K562 (cell line): ENCODE data around the gene SLC29A3. TPM values are rescaled to one million over a fixed set of nuclear protein-coding genes. Genes with fewer than 3 reads are reported as not detected.

ENCODE experiments used
- ATF1 ChIP-seq, 2 experiments: fragments of 450-650 bp in 1 of 2; IDR thresholded peaks; 2 replicates each; pipeline ENCODE4 v1.6.1; 2016; ENCODE audit warnings: missing compliant biosample characterization in 1 of 2, missing genetic modification characterization in 1 of 2
- ATF7 ChIP-seq: fragments of 450-650 bp; IDR thresholded peaks from 2 replicates; pipeline ENCODE4 v1.7.1; 2014; ENCODE audit warnings: mild to moderate bottlenecking, moderate library complexity
- CEBPB ChIP-seq: fragments of 450-650 bp; IDR thresholded peaks from 2 replicates; pipeline ENCODE4 v1.6.1; 2016; ENCODE audit warnings: missing genetic modification characterization, missing compliant biosample characterization
- ELF2 ChIP-seq: fragments of 250-450 bp; sonication (Bioruptor Pico); IDR thresholded peaks from 2 replicates; pipeline ENCODE4 v1.5.0; 2021; ENCODE audit warnings: mild to moderate bottlenecking
- FOXK2 ChIP-seq, 2 experiments: fragments of 450-650 bp; IDR thresholded peaks in 1 of 2; conservative IDR thresholded peaks in 1 of 2; 2 replicates each; pipeline ENCODE4 v1.6.1; 2016; ENCODE audit warnings: low read depth in 2 of 2, mild to moderate bottlenecking in 1 of 2
- HCFC1 ChIP-seq: IDR thresholded peaks from 2 replicates; pipeline ENCODE4 v1.6.1; 2012; ENCODE audit warnings: low read depth, low read length, improper control_type of control experiment
- ILF3 ChIP-seq: fragments of 450-650 bp; IDR thresholded peaks from 2 replicates; pipeline ENCODE4 v1.6.1; 2018; ENCODE audit warnings: antibody characterized with exemption, mild to moderate bottlenecking, moderate library complexity, borderline replicate concordance
- IRF2 ChIP-seq: sonication (generic); formaldehyde crosslinking; IDR thresholded peaks from 2 replicates; pipeline ENCODE4 v1.8.1; 2022; ENCODE audit warnings: mild to moderate bottlenecking, missing genetic modification reagents
- MBD2 ChIP-seq: sonication (generic); IDR thresholded peaks from 2 replicates; pipeline ENCODE4 v1.6.1; 2016; ENCODE audit warnings: low read depth, borderline replicate concordance
- NR1H2 ChIP-seq: sonication (generic); formaldehyde crosslinking; IDR thresholded peaks from 2 replicates; pipeline ENCODE4 v1.4.0; 2020; ENCODE audit warnings: mild to moderate bottlenecking, missing genetic modification reagents
- PHF20 ChIP-seq: fragments of 450-650 bp; IDR thresholded peaks from 2 replicates; pipeline ENCODE4 v1.6.1; 2018; ENCODE audit not compliant: partially characterized antibody
- RBBP5 ChIP-seq: fragments of 200-600 bp; sonication (generic); IDR thresholded peaks from 2 replicates; pipeline ENCODE4 v1.6.1; 2012; ENCODE audit warnings: borderline replicate concordance, mild to moderate bottlenecking, low read length, control low read depth, inconsistent platforms; ENCODE audit not compliant: insufficient read depth, poor library complexity, severe bottlenecking
- STAT5B ChIP-seq: fragments of 250-450 bp; sonication (Bioruptor Pico); IDR thresholded peaks from 2 replicates; pipeline ENCODE4 v1.8.0; 2021; ENCODE audit warnings: mild to moderate bottlenecking, inconsistent platforms
- ZBED1 ChIP-seq: IDR thresholded peaks from 2 replicates; pipeline ENCODE4 v1.6.1; 2014
- ZNF445 ChIP-seq: fragments of 250-450 bp; sonication (Bioruptor Pico); IDR thresholded peaks from 2 replicates; pipeline ENCODE4 v1.4.0; 2020; ENCODE audit warnings: low read depth, mild to moderate bottlenecking, moderate library complexity
- polyA plus RNA-seq, 8 experiments: library from polyadenylated mRNA; depleted of rRNA in 4 of 8; stranded (reverse) in 5 of 8; unstranded in 3 of 8; fragments of >200 nt; fragmentation: Nextera tagmentation in 2 of 8; fragmentation: Illumina TruSeq in 1 of 8; extraction: Ambion mirVana in 2 of 8; extraction: Trizol in 1 of 8; gene quantifications; 2 replicates each; pipeline versions ENCODE4 v1.2.1 to v1.2.3, GENCODE V29; 2011 to 2014; ENCODE audit warnings: inconsistent platforms in 1 of 8, missing spikeins in 1 of 8
- total RNA-seq, 7 experiments: library from RNA; depleted of rRNA in 6 of 7; stranded (reverse); fragments of >200 nt in 6 of 7; fragmentation: Illumina TruSeq in 2 of 7; extraction: Trizol in 2 of 7; gene quantifications; 2 replicates each; pipeline versions ENCODE4 v1.2.1 to v1.2.3, GENCODE V29; 2011 to 2021; ENCODE audit warnings: low replicate concordance in 1 of 7
- TF ChIP-seq, protein P1 (sequence below): sonication (generic); formaldehyde crosslinking; IDR thresholded peaks from 2 replicates; pipeline ENCODE4 v1.5.0; 2020; ENCODE audit warnings: missing genetic modification reagents
- TF ChIP-seq, protein P2 (sequence below), 2 experiments: fragments of 200-800 bp in 1 of 2; sonication (Bioruptor generic) in 1 of 2; sonication (generic) in 1 of 2; formaldehyde crosslinking in 1 of 2; IDR thresholded peaks in 1 of 2; conservative IDR thresholded peaks in 1 of 2; 2 replicates each; pipeline versions ENCODE4 v1.5.0 to v1.6.1; 2016 to 2020; ENCODE audit warnings: missing compliant biosample characterization in 1 of 2, missing genetic modification characterization in 1 of 2, missing genetic modification reagents in 1 of 2
- TF ChIP-seq, protein P3 (sequence below): fragments of 450-650 bp; IDR thresholded peaks from 2 replicates; pipeline ENCODE4 v1.6.1; 2018; ENCODE audit not compliant: partially characterized antibody
- TF ChIP-seq, protein P4 (sequence below), 2 experiments: fragments of 450-650 bp in 1 of 2; sonication (generic) in 1 of 2; formaldehyde crosslinking in 1 of 2; IDR thresholded peaks in 1 of 2; conservative IDR thresholded peaks in 1 of 2; 2 replicates each; pipeline versions ENCODE4 v1.6.1 to v1.8.1; 2016 to 2023; ENCODE audit warnings: mild to moderate bottlenecking in 2 of 2, moderate library complexity in 2 of 2, inconsistent platforms in 1 of 2, missing genetic modification reagents in 1 of 2

SLC29A3 gene
- total and polyA plus RNA-seq, 9 of the 15 experiments (the other 6 are each of a cell fraction or from before 2014, with no cell fraction given), result 2.1 to 10.7 (median 4.6) TPM

DNA sequence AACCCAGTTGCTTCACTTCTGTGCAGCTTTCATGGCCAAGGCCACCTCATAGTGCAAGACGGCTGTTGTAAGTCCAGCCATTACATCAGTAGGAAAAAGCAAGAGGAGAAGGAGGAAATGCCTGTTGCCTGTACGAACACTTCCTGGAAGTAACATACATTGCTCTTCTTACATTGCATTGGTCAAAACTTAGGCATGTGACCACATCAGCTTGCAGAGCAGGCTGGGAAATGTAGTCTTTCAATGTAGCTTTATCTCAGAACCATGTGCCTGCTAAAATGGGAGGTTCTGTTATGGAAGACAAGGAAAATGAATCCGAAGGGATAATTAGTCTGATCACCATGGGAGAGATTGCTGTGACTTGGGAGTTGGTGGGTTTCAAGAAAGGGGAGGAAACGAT lies 4.3 kb downstream of the SLC29A3 start (continued):
- TF ChIP-seq, protein P1, sequence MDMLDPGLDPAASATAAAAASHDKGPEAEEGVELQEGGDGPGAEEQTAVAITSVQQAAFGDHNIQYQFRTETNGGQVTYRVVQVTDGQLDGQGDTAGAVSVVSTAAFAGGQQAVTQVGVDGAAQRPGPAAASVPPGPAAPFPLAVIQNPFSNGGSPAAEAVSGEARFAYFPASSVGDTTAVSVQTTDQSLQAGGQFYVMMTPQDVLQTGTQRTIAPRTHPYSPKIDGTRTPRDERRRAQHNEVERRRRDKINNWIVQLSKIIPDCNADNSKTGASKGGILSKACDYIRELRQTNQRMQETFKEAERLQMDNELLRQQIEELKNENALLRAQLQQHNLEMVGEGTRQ (CRISPR knock-in tag), result peak; percentile 99
- TF ChIP-seq ATF7 (peak; percentile 45; the same call in 1 of the 2 replicates), MBD2 (peak; percentile 43; the same call in 1 of the 2 replicates), ILF3 (no peak), NR1H2 (no peak), ZBED1 (no peak), RBBP5 (no peak), IRF2 (CRISPR knock-in tag) (no peak), HCFC1 (peak; percentile 95), ELF2 (peak; percentile 68; the same call in 1 of the 2 replicates), ZNF445 (CRISPR knock-in tag) (no peak), STAT5B (no peak), ATF1 (CRISPR knock-in tag; IDR thresholded peaks at IDR 0.05) (no peak), ATF1 (tag; IDR thresholded peaks at IDR 0.05) (peak; percentile 50), PHF20 (peak; percentile 74), CEBPB (tag) (0 out of 2 replicates have a peak, but pooled peaks have one; percentile 49), FOXK2 (conservative IDR thresholded peaks at IDR 0.05 in 1 of 2, IDR thresholded peaks at IDR 0.05 in 1 of 2; ENCODE audit: low read depth in 2 of 2) (peak in 1 of 2 experiments; percentile 61; a peak in 2 of 4 replicates)
- TF ChIP-seq, protein P2, sequence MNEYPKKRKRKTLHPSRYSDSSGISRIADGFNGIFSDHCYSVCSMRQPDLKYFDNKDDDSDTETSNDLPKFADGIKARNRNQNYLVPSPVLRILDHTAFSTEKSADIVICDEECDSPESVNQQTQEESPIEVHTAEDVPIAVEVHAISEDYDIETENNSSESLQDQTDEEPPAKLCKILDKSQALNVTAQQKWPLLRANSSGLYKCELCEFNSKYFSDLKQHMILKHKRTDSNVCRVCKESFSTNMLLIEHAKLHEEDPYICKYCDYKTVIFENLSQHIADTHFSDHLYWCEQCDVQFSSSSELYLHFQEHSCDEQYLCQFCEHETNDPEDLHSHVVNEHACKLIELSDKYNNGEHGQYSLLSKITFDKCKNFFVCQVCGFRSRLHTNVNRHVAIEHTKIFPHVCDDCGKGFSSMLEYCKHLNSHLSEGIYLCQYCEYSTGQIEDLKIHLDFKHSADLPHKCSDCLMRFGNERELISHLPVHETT (CRISPR knock-in tag; conservative IDR thresholded peaks at IDR 0.05 in 1 of 2, IDR thresholded peaks at IDR 0.05 in 1 of 2), result no peak
- TF ChIP-seq, protein P3, sequence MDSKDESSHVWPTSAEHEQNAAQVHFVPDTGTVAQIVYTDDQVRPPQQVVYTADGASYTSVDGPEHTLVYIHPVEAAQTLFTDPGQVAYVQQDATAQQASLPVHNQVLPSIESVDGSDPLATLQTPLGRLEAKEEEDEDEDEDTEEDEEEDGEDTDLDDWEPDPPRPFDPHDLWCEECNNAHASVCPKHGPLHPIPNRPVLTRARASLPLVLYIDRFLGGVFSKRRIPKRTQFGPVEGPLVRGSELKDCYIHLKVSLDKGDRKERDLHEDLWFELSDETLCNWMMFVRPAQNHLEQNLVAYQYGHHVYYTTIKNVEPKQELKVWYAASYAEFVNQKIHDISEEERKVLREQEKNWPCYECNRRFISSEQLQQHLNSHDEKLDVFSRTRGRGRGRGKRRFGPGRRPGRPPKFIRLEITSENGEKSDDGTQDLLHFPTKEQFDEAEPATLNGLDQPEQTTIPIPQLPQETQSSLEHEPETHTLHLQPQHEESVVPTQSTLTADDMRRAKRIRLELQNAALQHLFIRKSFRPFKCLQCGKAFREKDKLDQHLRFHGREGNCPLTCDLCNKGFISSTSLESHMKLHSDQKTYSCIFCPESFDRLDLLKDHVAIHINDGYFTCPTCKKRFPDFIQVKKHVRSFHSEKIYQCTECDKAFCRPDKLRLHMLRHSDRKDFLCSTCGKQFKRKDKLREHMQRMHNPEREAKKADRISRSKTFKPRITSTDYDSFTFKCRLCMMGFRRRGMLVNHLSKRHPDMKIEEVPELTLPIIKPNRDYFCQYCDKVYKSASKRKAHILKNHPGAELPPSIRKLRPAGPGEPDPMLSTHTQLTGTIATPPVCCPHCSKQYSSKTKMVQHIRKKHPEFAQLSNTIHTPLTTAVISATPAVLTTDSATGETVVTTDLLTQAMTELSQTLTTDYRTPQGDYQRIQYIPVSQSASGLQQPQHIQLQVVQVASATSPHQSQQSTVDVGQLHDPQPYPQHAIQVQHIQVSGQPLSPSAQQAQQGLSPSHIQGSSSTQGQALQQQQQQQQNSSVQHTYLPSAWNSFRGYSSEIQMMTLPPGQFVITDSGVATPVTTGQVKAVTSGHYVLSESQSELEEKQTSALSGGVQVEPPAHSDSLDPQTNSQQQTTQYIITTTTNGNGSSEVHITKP, result no peak
- TF ChIP-seq, protein P4, sequence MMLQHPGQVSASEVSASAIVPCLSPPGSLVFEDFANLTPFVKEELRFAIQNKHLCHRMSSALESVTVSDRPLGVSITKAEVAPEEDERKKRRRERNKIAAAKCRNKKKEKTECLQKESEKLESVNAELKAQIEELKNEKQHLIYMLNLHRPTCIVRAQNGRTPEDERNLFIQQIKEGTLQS (IDR thresholded peaks at IDR 0.05), result peak; percentile 28; the same call in 1 of the 2 replicates
- TF ChIP-seq, protein P4 (CRISPR knock-in tag; conservative IDR thresholded peaks at IDR 0.05), result no peak
